HG03280 (cell line): ENCODE data around the gene C1RL.

Source experiments
- ATAC-seq: cut with Tn5 transposase; IDR thresholded peaks from one replicate; pipeline ENCODE4 v1.9.1; 2021; ENCODE audit warnings: mild to moderate bottlenecking, moderate library complexity; ENCODE audit not compliant: unreplicated experiment

Gene C1RL

DNA sequence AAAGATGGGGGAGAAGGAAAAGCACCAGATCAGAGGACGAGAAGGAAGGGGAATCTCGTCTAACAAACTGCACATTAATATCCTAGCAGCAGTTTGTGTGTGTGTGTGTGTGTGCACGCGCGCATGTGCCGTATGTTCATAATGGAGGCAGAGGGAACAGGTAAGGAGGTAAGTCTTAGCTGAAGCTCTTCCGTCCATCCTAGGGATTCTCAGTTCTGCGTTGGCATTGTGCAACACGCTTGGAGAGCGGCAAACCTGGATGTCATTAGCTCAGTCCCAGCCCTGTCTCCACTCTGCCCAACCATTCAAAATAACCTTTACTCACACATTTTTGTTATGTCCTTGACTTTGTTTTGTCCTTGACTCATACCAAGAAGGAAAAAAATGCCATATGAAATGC is 15.1 kb downstream of the C1RL start:
- no peak for ATAC-seq

GRCh38 chr12:7093486-7093885 is 15.5 kb downstream of the C1RL start:
- ATAC-seq, result no peak

DNA sequence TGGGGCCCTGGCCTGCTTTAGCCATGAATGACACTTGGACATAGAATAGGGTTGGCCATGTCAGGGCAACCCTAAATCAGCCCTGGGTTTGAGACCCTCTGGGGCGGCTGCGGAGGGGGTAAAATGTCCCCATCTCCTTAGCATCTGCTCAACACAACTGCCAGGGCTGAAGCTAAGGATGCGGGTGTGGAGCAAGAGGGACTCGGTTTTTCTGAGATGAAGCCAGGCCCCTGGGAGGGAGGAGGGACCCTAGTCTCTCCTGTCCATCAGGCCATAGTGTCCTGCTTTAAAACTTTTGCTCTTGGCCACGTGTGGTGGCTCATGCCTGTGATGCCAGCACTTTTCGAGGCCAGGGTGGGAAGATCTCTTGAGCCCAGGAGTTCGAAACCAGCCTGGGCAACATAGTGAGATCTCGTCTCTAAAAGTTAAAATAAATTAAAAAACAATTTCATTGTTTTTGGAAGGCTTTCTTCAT is 16.0 kb downstream of the C1RL start:
- no peak for ATAC-seq

- no peak for ATAC-seq
Observed at GRCh38 chr12:7092229-7092985, 16.6 kb downstream of the C1RL start, which contains the start of gene C1R. C1R (minus strand) TSS chr12:7092445; CDS start chr12:7092388, 57 bp downstream.

GRCh38 chr12:7091660-7092228 is 17.3 kb downstream of the C1RL start:
- ATAC-seq, result no peak

DNA sequence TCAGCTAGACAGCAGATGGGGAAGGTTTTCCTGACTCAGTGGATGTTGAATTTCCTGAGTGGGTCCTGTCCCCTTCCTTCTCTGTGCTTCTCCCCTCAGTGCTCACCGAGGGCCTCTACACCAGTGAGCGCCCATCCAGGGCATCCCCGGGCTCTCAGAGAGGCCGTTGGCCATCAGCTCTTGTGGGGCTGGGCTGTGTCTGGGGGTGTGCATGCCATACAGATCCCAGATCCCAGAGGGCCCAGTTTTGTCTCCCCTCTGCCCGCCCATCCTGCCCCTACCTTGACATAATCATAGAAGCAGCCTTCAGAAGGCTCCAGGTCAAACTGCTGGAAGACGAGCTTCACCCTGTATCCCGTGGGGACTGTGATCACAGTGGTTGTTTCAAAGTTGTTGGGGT is 17.8 kb downstream of the C1RL start:
- no peak for ATAC-seq

GRCh38 chr12:7090222-7090998 is 18.6 kb downstream of the C1RL start:
- no peak for ATAC-seq

GRCh38 chr12:7089196-7089871 is 19.7 kb downstream of the C1RL start:
- ATAC-seq, result no peak

DNA sequence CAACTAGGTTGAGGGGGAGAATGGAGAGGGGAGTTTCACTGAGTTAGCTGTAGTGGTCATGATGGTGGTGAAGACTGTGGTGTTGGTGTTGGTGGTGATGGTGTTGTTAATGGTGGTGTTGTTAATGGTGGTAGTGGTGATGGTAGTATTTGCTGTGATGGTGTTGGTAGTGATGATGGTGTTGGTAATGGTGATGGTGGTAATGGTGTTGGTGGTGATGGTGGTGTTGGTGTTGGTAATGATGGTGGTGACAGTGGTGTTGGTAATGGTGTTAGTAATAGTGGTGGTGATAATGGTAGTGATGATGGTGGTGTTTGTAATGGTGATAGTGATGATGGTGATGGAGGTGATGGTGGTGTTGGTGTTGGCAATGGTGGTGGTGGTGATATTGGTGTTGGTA is 25.9 kb downstream of the C1RL start:
- no peak for ATAC-seq

DNA sequence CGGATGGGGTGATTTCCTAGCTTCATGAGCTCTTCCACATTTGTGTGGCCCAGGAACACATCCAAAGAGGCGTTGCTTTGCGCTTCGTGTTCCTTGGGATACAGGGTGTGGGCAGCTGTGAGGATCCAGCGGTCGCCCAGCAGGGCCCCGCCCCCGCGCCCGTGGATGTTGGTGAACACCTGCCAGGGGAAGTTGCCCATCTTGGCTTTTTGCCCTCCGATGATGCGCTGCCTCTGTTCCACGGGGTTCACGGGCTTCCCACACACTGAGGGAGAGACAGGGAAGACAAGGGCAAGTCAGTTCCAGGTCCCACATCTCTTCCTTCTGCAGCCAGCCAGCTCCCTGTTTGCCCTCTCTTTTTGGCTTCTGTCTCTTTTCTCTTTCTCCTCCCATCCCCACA is 28.0 kb downstream of the C1RL start:
- ATAC-seq, result no peak

DNA sequence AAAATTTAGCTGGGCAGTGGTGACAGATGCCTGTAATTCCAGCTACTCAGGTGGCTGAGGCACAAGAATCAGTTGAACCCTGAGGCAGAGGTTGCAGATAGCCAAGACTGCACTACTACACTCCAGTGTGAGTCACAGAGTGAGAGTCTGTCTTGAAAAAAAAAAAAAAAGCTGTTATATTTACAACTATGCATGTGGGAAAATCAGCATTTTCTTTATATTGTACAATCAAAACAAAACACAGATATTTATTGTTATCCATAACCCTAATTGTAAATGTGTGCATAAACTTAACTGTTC is 29.2 kb downstream of the C1RL start:
- ATAC-seq, result no peak

- ATAC-seq, result no peak
Observed at GRCh38 chr12:7078163-7078562, 30.9 kb downstream of the C1RL start.

- no peak for ATAC-seq
Observed at GRCh38 chr12:7076493-7076892, 32.5 kb downstream of the C1RL start.

DNA sequence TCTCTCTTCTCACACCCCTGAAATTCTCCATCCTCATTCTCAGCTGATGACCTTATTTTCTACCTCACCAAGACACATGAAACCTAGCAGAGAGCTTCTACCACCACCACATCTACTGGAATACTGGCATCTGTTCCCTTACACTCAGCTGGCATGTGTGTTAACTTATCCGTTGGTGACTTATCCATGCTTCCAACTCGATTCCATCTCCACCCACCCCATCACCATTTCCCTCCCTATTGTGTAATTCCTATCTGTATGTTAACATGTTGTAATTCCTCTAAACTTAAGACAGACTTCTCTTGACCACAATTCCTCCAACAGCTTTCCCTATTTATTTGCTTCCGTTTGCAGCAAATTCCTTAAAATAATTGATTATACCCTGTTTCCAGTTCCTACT is 33.1 kb downstream of the C1RL start:
- no peak for ATAC-seq

DNA sequence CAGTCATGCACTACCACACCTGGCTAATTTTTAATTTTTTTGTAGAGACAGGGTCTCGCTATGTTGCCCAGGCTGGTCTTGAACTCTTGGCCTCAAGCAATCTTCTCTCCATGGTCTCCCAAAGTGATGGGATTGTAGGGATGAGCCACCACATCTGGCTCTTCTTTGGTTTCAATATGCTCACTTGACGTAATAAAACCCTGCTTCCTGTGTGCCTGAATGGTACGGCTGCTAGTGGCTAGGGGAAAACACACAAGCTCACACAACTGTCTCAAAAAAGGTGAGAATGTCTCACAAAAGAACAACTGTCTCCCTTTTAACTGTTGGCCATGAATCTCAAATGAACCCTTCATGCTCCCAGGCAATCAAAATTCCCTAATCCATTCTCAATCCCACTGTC is 33.5 kb downstream of the C1RL start:
- ATAC-seq, result no peak

GRCh38 chr12:7073946-7074345 is 35.1 kb downstream of the C1RL start:
- no peak for ATAC-seq

GRCh38 chr12:7072554-7072953 is 36.5 kb downstream of the C1RL start:
- ATAC-seq, result no peak

- ATAC-seq, result no peak
Observed at GRCh38 chr12:7072035-7072434, 37.0 kb downstream of the C1RL start.

DNA sequence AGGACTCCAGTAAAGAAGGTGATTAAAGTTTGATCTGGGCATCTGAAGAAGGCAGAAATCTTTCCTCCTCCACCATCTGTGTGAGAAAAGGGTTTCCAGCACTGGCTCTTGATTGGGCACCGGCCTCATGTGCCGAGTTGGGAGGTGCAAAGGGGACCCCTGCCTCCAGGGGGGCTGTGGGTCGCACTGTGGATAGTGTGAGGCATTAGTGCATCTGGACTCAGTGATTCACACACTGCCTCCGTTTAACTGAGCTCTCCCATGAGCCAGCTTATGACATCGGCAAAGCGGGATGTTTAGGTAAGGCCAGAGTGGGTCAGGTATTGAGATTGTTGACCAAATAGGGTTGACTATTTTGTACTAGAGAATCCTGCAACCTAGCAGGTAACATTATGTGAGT is 39.6 kb downstream of the C1RL start:
- no peak for ATAC-seq

DNA sequence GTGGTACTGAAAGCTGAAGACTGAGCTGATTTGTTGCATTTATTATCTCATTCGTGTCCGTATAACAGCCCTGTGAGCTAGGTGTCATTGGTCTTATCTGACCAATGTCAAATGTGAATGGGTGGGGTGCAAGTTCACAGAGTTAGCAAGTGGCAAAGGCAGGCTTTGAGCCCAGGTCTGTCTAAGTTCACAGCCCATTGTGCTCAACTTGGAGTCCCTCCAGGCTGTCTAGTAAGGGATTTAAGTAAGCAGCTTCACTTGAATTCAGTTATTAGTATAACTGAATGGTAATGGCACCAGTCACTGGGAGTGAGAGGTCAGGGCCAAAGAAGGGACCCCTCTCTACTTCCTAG is 40.0 kb downstream of the C1RL start:
- no peak for ATAC-seq

DNA sequence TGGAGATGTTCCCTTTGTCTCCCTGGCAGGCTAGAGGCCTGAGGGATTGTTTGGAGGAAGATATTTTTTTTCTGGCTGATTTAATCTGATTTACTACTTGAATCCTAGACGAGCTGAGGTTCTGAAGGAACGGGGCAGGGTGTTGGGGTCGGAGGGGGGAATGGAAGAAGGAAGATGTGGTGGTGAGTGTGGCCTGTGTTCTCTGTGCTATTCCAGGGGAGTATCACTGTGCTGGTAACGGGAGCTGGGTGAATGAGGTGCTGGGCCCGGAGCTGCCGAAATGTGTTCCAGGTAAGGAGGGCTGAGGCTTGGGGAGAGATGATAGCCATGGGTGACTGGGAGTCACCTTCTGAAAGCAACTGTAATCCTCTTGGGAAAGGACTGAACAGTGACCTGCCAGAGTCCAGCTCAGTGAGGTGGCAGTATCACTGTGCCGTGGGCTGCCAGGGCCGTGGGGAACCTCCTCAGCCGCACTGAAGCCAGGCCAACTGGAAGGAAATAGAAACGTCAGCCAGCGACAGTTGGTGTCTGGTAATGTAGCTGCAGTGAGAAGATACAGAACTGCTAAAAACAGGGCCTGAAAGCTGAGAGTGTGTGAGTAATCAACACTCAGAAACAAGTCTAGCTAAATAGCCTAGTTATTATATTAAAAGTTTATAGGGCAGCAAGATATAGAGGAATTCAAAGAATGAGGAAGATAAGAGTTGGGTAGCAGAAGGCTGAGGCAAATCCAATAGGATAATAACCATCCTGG is 40.6 kb downstream of the C1RL start:
- no peak for ATAC-seq
